ENCODE results near the gene RPTOR.

DNA sequence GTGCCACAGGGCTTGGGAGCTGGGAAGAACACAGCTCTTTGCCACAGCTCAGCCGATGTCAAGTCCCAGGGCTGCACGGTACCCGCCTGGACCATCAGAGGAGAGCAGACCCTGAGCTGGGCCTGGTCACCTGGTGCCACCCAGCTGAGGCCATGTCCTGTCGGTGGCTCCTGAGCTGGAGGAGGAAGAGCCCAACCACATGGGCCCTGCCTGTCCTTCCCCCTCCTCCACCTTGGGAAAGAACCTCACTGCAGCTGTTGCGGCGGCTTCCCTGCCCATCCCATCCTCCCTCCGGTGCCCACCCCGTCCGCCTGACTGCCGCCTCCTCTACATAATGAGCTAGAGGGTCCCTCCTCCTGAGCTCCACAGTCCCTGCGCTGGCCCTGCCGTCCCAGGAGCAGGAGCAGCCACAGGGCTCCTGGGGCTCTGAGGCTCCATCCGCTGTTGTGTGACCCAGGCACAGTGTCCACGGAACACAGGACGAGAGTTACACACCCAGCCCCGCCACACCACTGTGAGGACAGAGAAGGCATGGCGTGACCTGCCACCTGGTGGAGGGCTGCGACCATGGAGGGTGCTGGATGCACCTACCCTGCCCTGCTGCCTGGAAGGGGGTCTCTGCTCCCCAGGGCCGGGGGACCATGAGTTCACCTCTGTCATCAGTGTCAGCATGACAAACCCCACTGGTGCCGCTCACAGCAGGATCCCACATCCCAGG, 425.6 kb downstream of the RPTOR start:
- TF ChIP-seq EZH2 (IDR thresholded peaks at IDR 0.05) (no peak), POLR2AphosphoS5 (IDR thresholded peaks at IDR 0.05; ENCODE audit: borderline replicate concordance, low read depth, low read length) (no peak)
